A673 (cell line): ENCODE data around the gene DESI1. TPM values are rescaled to one million over a fixed set of nuclear protein-coding genes. Genes with fewer than 3 reads are reported as not detected.
"Not testable (repeated sequence)": the region's sequence is repeated elsewhere in the genome, so short reads cannot be mapped to it uniquely, and the experiment has no call there.

Source experiments
- BruUV-seq: library from RNA; stranded (reverse); fragments of 400-500 nt; replicated peaks from 2 replicates; lab custom pipeline; 2021; lab: Mats Ljungman, UMichigan
- CTCF ChIA-PET: fragments of 300-600 bp; sonication (Branson Sonifier 250); formaldehyde crosslinking; loops from one replicate; lab custom pipeline; 2022; ENCODE audit warnings: antibody characterized with exemption; lab: Charles Lee
- POLR2A ChIA-PET: fragments of 300-600 bp; sonication (Branson Sonifier 250); formaldehyde crosslinking; loops from one replicate; lab custom pipeline; 2022; ENCODE audit warnings: antibody characterized with exemption; ENCODE audit not compliant: low non-redundant PET; lab: Charles Lee
- DNase-seq: peaks from one replicate; pipeline ENCODE4 v3.0.0-alpha.2; 2015; ENCODE audit warnings: low spot score
- H3K27ac ChIP-seq: fragments of 200-600 bp; sonication (generic); 2 replicates; pipeline ENCODE4 v1.5.1; 2016; ENCODE audit warnings: mixed run types, low read depth, mild to moderate bottlenecking, mixed read lengths, antibody characterized with exemption, low read length; ENCODE audit not compliant: poor library complexity, severe bottlenecking
- H3K27me3 ChIP-seq: fragments of 200-600 bp; sonication (generic); replicated peaks from 2 replicates; pipeline ENCODE4 v1.6.1; 2017; ENCODE audit warnings: mixed run types, low read depth, mild to moderate bottlenecking, mixed read lengths, antibody characterized with exemption, low read length; ENCODE audit not compliant: insufficient read depth, poor library complexity
- H3K36me3 ChIP-seq: fragments of 200-600 bp; sonication (generic); 2 replicates; pipeline ENCODE4 v1.6.1; 2016; ENCODE audit warnings: mixed run types, mild to moderate bottlenecking, mixed read lengths, antibody characterized with exemption, low read length; ENCODE audit not compliant: insufficient read depth, poor library complexity, severe bottlenecking
- H3K4me1 ChIP-seq: fragments of 200-600 bp; sonication (generic); 2 replicates; pipeline ENCODE4 v1.6.1; 2017; ENCODE audit warnings: mixed run types, mild to moderate bottlenecking, mixed read lengths, antibody characterized with exemption, low read length; ENCODE audit not compliant: insufficient read depth, poor library complexity, severe bottlenecking
- H3K4me3 ChIP-seq: fragments of 200-600 bp; sonication (generic); 2 replicates; pipeline ENCODE4 v1.5.1; 2016; ENCODE audit warnings: low read depth, mixed run types, mild to moderate bottlenecking, mixed read lengths, low read length; ENCODE audit not compliant: poor library complexity, severe bottlenecking
- H3K9me3 ChIP-seq: fragments of 200-600 bp; sonication (generic); 2 replicates; pipeline ENCODE4 v1.6.1; 2016; ENCODE audit warnings: mixed run types, low read depth, mild to moderate bottlenecking, mixed read lengths, antibody characterized with exemption, low read length; ENCODE audit not compliant: poor library complexity, severe bottlenecking
- CTCF ChIP-seq: fragments of 300-800, 200-600 bp; sonication (generic); conservative IDR thresholded peaks from 2 replicates; pipeline ENCODE4 v1.5.1; 2017; ENCODE audit warnings: low read depth, mild to moderate bottlenecking, antibody characterized with exemption, low read length, moderate library complexity, mixed read lengths
- EZH2 ChIP-seq: fragments of 200-600 bp; sonication (generic); IDR thresholded peaks from 2 replicates; pipeline ENCODE4 v1.6.1; 2017; ENCODE audit warnings: borderline replicate concordance, low read depth, mild to moderate bottlenecking, mixed read lengths, antibody characterized with exemption, low read length; ENCODE audit not compliant: poor library complexity, severe bottlenecking
- intact Hi-C: fragments of 100-400 bp; cut with micrococcal nuclease; formaldehyde crosslinking; loops from one replicate; pipeline ENCODE4 v1.10.0; 2022; ENCODE audit not compliant: unreplicated experiment
- total RNA-seq: library from RNA; stranded (reverse); gene quantifications from 2 replicates; pipeline ENCODE4 v1.2.3, GENCODE V29; 2021

DESI1 gene
- total RNA-seq, 1 experiment from 2014 or later = 47.6 TPM

DNA sequence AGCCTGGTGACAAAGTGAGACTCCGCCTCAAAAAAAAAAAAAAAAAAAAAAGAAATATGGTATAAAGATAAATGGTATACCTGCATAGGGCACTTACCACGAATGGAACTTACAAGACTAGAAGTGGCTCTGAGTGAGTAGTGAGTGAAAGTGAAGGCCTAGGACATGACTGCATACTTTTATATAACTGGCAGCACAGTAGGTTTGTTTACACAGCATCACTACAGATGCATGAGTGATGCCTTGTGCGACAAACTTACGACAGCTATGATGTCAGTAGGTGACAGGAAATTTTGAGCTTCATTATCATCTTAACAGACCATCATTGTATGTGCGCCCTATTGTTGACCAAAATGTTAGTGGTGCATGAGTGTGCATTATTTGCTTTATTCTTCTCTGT, 17.9 kb upstream of the DESI1 start:
- intact Hi-C loops = no loop called here
- Histone ChIP-seq H3K4me1 (no peaks in the 10 kb centered on the region), H3K9me3 (no peaks in the 10 kb centered on the region), H3K27ac (no peak overlapping the region), H3K36me3 (peaks cover 97% of the 10 kb centered on the region), H3K27me3 (no peaks in the 10 kb centered on the region), H3K4me3 (no peak overlapping the region)
- no peak for DNase-seq
- ChIA-PET POLR2A (no interaction called here), CTCF (interaction anchor here (0.7 kb wide), 1 partner anchor 49 kb away, joined by 5 read pairs; the partner anchor contains the start of gene PMM1)
- no TSS peak for BruUV-seq
- no peak for TF ChIP-seq CTCF
- TF ChIP-seq EZH2 = no peak

DNA sequence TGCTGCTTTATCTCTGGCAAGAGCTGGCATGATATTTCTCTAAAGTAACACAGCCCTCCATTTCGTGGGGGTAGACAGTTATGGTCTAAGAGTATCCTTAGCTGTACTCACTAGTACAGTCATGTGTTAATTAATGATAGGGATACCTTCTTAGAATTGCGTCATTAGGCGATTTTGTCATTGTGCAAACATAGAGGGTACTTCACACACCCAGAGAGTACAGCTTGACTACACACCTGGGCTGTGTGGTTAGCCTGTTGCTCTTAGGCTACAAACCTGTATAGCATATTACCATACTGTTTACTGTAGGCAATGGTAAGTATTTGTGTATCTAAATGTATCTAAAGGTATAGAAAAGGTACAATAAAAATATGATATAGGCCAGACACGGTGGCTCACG, 17.3 kb upstream of the DESI1 start:
- ChIA-PET CTCF (interaction anchor here (0.7 kb wide), 1 partner anchor 49 kb away, joined by 5 read pairs; the partner anchor contains the start of gene PMM1), POLR2A (no interaction called here)
- no peaks in the 10 kb centered on the region for H3K4me1 ChIP-seq
- H3K27ac ChIP-seq = no peak overlapping the region
- peaks cover 98% of the 10 kb centered on the region for H3K36me3 ChIP-seq
- H3K27me3 ChIP-seq = no peaks in the 10 kb centered on the region
- H3K9me3 ChIP-seq = no peaks in the 10 kb centered on the region
- TF ChIP-seq CTCF (no peak), EZH2 (no peak)
- no peak overlapping the region for H3K4me3 ChIP-seq
- intact Hi-C loops = no loop called here
- DNase-seq = no peak
- BruUV-seq = no TSS peak

DNA sequence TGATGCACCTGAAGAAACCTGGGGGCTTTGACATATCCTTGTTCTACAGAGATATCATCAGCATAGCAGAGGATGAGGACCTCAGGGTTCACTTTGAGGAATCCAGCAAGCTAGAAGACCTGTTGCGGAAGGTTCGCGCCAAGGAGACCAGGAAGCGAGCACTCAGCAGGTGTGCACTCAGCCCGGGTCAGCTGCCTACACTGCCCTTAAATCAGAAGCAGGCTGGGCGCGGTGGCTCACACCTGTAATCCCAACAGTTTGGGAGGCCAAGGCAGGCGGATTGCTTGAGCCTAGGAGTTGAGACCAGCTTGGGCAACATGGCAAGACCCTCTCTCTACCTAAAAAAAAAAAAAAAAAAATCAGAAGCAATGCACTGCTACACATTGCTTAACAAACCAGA, 16.8 kb upstream of the DESI1 start:
- intact Hi-C loops, BruUV-seq, H3K4me1 ChIP-seq, H3K27me3 ChIP-seq, H3K27ac ChIP-seq, POLR2A ChIA-PET, H3K9me3 ChIP-seq, DNase-seq, H3K4me3 ChIP-seq, CTCF ChIA-PET: not testable (repeated sequence)
- H3K36me3 ChIP-seq = peaks cover 95% of the 10 kb centered on the region

DNA sequence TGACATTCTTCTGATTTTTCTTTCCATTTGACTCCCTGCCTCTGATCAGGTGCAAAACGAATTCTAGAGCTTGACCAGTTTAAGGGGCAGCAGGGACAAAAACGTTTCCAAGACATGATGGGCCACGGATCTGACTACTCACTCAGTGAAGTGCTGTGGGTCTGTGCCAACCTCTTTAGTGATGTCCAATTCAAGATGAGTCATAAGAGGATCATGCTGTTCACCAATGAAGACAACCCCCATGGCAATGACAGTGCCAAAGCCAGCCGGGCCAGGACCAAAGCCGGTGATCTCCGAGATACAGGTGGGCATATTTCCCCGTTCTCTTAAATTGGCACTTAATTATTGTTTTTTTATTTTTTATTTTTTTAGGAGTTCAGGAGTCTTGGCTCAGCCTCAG, 15.6 kb upstream of the DESI1 start:
- POLR2A ChIA-PET = no interaction called here
- intact Hi-C loops = no loop called here
- no peak overlapping the region for H3K4me3 ChIP-seq
- DNase-seq = peak; percentile 37
- no peaks in the 10 kb centered on the region for H3K9me3 ChIP-seq
- peaks cover 92% of the 10 kb centered on the region for H3K36me3 ChIP-seq
- H3K27me3 ChIP-seq = no peaks in the 10 kb centered on the region
- CTCF ChIA-PET = interaction anchor here (0.7 kb wide), 1 partner anchor 31 kb away, joined by 3 read pairs; no protein-coding TSS in a partner anchor
- BruUV-seq = no TSS peak
- H3K4me1 ChIP-seq = no peaks in the 10 kb centered on the region
- no peak for TF ChIP-seq CTCF
- no peak overlapping the region for H3K27ac ChIP-seq

DNA sequence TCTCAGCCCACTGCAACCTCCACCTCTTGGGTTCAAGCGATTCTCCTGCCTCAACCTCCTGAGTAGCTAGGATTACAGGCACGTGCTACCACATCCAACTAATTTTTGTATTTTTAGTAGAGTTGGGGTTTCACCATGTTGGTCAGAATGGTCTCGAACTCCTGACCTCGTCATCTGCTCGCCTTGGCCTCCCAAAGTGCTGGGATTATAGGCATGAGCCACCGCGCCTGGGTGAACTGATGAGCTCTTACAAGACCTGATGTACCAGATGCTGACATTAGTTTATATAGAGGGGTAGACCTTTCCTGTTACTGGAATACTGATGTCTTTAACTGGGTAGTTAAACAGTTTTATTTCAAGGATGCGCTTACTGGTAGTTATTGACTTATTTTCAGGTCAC, 13.8 kb upstream of the DESI1 start:
- DNase-seq, H3K27ac ChIP-seq, H3K27me3 ChIP-seq, H3K4me3 ChIP-seq, POLR2A ChIA-PET, CTCF ChIA-PET, H3K4me1 ChIP-seq, intact Hi-C loops, BruUV-seq, H3K9me3 ChIP-seq: not testable (repeated sequence)
- H3K36me3 ChIP-seq = peaks cover 78% of the 10 kb centered on the region
